Mesenchymal stem cell (in vitro differentiated cells and primary cell): ENCODE results near the gene RB1. TPM values are rescaled to one million over a fixed set of nuclear protein-coding genes. Genes with fewer than 3 reads are reported as not detected.

ENCODE experiments used
- DNase-seq: peaks from one replicate; pipeline ENCODE4 v3.0.0-alpha.2; 2013
- H2AFZ ChIP-seq: one replicate; pipeline ENCODE4 v1.6.1; 2013; ENCODE audit warnings: low read depth, mild to moderate bottlenecking, control low read depth, inconsistent platforms, low read length, moderate library complexity
- H2AK5ac ChIP-seq: 2 replicates; pipeline ENCODE4 v1.6.1; 2013; ENCODE audit warnings: low read length, moderate library complexity, mild to moderate bottlenecking, inconsistent platforms; ENCODE audit not compliant: severe bottlenecking
- H2BK120ac ChIP-seq: one replicate; pipeline ENCODE4 v1.6.1; 2013; ENCODE audit warnings: low read depth, mild to moderate bottlenecking, inconsistent platforms, low read length, moderate library complexity
- H2BK12ac ChIP-seq, 2 experiments: one replicate each; pipeline ENCODE4 v1.6.1; 2013; ENCODE audit warnings: inconsistent platforms in 2 of 2, low read length in 2 of 2, mild to moderate bottlenecking in 2 of 2, moderate library complexity in 2 of 2, control low read depth in 1 of 2
- H2BK15ac ChIP-seq: one replicate; pipeline ENCODE4 v1.6.1; 2013; ENCODE audit warnings: mild to moderate bottlenecking, low read depth, inconsistent platforms; ENCODE audit not compliant: poor library complexity, severe bottlenecking
- H2BK5ac ChIP-seq: 2 replicates; pipeline ENCODE4 v1.6.1; 2013; ENCODE audit warnings: low read depth, mild to moderate bottlenecking, low read length, control low read depth, inconsistent platforms; ENCODE audit not compliant: poor library complexity, severe bottlenecking
- H3K14ac ChIP-seq, 2 experiments: one replicate each; pipeline ENCODE4 v1.6.1; 2013; ENCODE audit warnings: inconsistent platforms in 2 of 2, low read length in 2 of 2, control low read depth in 1 of 2, mild to moderate bottlenecking in 1 of 2, moderate library complexity in 1 of 2
- H3K18ac ChIP-seq, 2 experiments: one replicate each; pipeline ENCODE4 v1.6.1; 2013; ENCODE audit warnings: inconsistent platforms in 2 of 2, low read length in 2 of 2, control low read depth in 1 of 2, low read depth in 1 of 2, mild to moderate bottlenecking in 1 of 2
- H3K23ac ChIP-seq, 2 experiments: one replicate each; pipeline ENCODE4 v1.6.1; 2013; ENCODE audit warnings: inconsistent platforms in 2 of 2, low read length in 2 of 2, mild to moderate bottlenecking in 2 of 2, moderate library complexity in 2 of 2, control low read depth in 1 of 2
- H3K27ac ChIP-seq: 2 replicates; pipeline ENCODE4 v1.5.1; 2013; ENCODE audit warnings: mild to moderate bottlenecking, moderate library complexity, low read length, control low read depth, inconsistent platforms; ENCODE audit not compliant: poor library complexity, severe bottlenecking
- H3K27me3 ChIP-seq, 2 experiments: 2 replicates each; pipeline versions ENCODE4 v1.6.1 to v1.7.0; 2013; ENCODE audit warnings: low read length in 2 of 2, mild to moderate bottlenecking in 2 of 2, moderate library complexity in 2 of 2, control low read depth in 1 of 2, inconsistent platforms in 1 of 2; ENCODE audit not compliant: control insufficient read depth in 1 of 2, insufficient read depth in 1 of 2
- H3K36me3 ChIP-seq, 2 experiments: 2 replicates each; pipeline versions ENCODE4 v1.6.1 to v1.7.0; 2013; ENCODE audit warnings: low read length in 2 of 2, control low read depth in 1 of 2, inconsistent platforms in 1 of 2, low read depth in 1 of 2, mild to moderate bottlenecking in 1 of 2; ENCODE audit not compliant: insufficient read depth in 2 of 2, control insufficient read depth in 1 of 2
- H3K4ac ChIP-seq, 2 experiments: one replicate each; pipeline ENCODE4 v1.6.1; 2013; ENCODE audit warnings: inconsistent platforms in 2 of 2, low read length in 2 of 2, mild to moderate bottlenecking in 2 of 2, moderate library complexity in 2 of 2, control low read depth in 1 of 2, low read depth in 1 of 2
- H3K4me1 ChIP-seq: 2 replicates; pipeline ENCODE4 v1.6.1; 2013; ENCODE audit warnings: low read depth, low read length, control low read depth; ENCODE audit not compliant: control insufficient read depth, insufficient read depth
- H3K4me2 ChIP-seq: 2 replicates; pipeline ENCODE4 v1.6.1; 2013; ENCODE audit warnings: low read length, mild to moderate bottlenecking, inconsistent platforms; ENCODE audit not compliant: poor library complexity, severe bottlenecking
- H3K4me3 ChIP-seq, 2 experiments: 2 replicates each; pipeline versions ENCODE4 v1.5.1 to v1.7.0; 2013; ENCODE audit warnings: low read length in 2 of 2, mild to moderate bottlenecking in 2 of 2, control low read depth in 1 of 2, low read depth in 1 of 2; ENCODE audit not compliant: insufficient read depth in 1 of 2
- H3K79me1 ChIP-seq: replicated peaks from 2 replicates; pipeline ENCODE4 v1.6.1; 2013; ENCODE audit warnings: mild to moderate bottlenecking, control low read depth, low read length, inconsistent platforms; ENCODE audit not compliant: poor library complexity, severe bottlenecking
- H3K9ac ChIP-seq: 2 replicates; pipeline ENCODE4 v1.7.0; 2013; ENCODE audit warnings: mild to moderate bottlenecking, low read length, moderate library complexity
- H3K9me3 ChIP-seq: 2 replicates; pipeline ENCODE4 v1.7.0; 2013; ENCODE audit warnings: mild to moderate bottlenecking, low read length; ENCODE audit not compliant: control insufficient read depth
- H4K8ac ChIP-seq: one replicate; pipeline ENCODE4 v1.6.1; 2013; ENCODE audit warnings: inconsistent platforms, mild to moderate bottlenecking, low read length, moderate library complexity
- H4K91ac ChIP-seq: one replicate; pipeline ENCODE4 v1.6.1; 2013; ENCODE audit warnings: mild to moderate bottlenecking, low read length, inconsistent platforms
- WGBS: methylation state at CpG from one replicate; pipeline ENCODE4 v1.1.7; 2013; ENCODE audit warnings: mixed read lengths; 5-methylcytosine and 5-hydroxymethylcytosine counted together
- polyA plus RNA-seq, 2 experiments: library from polyadenylated mRNA; stranded (reverse); fragments of 200-250 nt; gene quantifications; one replicate each; pipeline ENCODE4 v1.2.3, GENCODE V29; 2013

RB1 gene
- polyA plus RNA-seq (2013, experiment 1 of 2), result 23.0 TPM
- polyA plus RNA-seq (2013, experiment 2 of 2), result 23.7 TPM

DNA sequence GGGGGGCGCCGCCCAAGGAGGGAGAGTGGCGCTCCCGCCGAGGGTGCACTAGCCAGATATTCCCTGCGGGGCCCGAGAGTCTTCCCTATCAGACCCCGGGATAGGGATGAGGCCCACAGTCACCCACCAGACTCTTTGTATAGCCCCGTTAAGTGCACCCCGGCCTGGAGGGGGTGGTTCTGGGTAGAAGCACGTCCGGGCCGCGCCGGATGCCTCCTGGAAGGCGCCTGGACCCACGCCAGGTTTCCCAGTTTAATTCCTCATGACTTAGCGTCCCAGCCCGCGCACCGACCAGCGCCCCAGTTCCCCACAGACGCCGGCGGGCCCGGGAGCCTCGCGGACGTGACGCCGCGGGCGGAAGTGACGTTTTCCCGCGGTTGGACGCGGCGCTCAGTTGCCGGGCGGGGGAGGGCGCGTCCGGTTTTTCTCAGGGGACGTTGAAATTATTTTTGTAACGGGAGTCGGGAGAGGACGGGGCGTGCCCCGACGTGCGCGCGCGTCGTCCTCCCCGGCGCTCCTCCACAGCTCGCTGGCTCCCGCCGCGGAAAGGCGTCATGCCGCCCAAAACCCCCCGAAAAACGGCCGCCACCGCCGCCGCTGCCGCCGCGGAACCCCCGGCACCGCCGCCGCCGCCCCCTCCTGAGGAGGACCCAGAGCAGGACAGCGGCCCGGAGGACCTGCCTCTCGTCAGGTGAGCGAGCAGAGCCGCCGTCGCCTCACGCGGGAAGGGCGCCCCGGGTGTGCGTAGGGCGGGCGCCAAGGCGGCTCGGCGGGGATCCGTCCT, at the start of gene RB1:
TSS of gene RB1 (plus strand) at position 393 of the 784 bp plus-strand sequence. CDS start at position 555, 162 bp downstream.
- no peaks in the 10 kb centered on the region for H3K9me3 ChIP-seq
- peak within 1 kb of the TSS; percentile 98 for H4K8ac ChIP-seq
- peak within 1 kb of the TSS; percentile 96 to 97 for H3K4ac ChIP-seq
- H3K4me1 ChIP-seq, result peaks cover 3% of the 10 kb centered on the region
- H2AFZ ChIP-seq, result peak within 1 kb of the TSS; percentile 99
- H3K27ac ChIP-seq, result peak within 1 kb of the TSS; percentile 94
- H3K27me3 ChIP-seq, result no peaks in the 10 kb centered on the region
- H3K4me2 ChIP-seq, result peak within 1 kb of the TSS; percentile 91
- H2BK120ac ChIP-seq, result peak within 1 kb of the TSS; percentile 77
- peak within 1 kb of the TSS; percentile 88 for H2BK15ac ChIP-seq
- peaks cover 2 to 5% of the 10 kb centered on the region in 2 experiments for H3K36me3 ChIP-seq
- no peaks in the 10 kb centered on the region for H3K79me1 ChIP-seq
- H3K18ac ChIP-seq, result peak within 1 kb of the TSS; percentile 98 to 99
- peak within 1 kb of the TSS; percentile 93 to 98 for H3K23ac ChIP-seq
- no peak within 1 kb of the TSS for H2AK5ac ChIP-seq
- peak; percentile 94 for DNase-seq
- peak within 1 kb of the TSS; percentile 99 for H3K9ac ChIP-seq
- H3K4me3 ChIP-seq, result peak within 1 kb of the TSS; percentile 88 to 93
- peak within 1 kb of the TSS in 1 of 2 experiments; percentile 87 for H2BK12ac ChIP-seq
- H2BK5ac ChIP-seq, result peak within 1 kb of the TSS; percentile 87
- H3K14ac ChIP-seq, result peak within 1 kb of the TSS in 1 of 2 experiments; percentile 98
- WGBS, result under 1% methylated on average over 68 of the region's 96 CpGs
- H4K91ac ChIP-seq, result peak within 1 kb of the TSS; percentile 90

DNA sequence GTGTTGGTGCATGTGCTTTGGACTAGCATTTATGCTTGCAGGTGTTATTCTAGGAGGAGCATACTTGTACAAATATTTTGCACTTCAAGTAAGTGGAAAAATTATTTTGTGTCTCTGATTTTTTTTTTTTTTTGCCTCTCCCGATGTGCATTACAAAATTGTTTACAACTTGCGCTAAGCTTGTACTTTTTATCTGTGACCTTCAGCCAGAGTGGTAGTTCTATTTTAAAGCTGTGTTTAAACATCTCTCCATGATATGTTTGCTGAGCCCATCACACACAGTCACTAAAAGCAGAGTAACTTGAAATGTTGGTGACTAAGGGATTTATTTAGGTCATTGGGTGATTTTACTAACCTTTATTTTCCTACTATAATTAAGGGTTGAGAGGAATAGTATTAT, 49.7 kb upstream of the RB1 start:
- no CpG with 5 or more reads among the region's 2 CpGs for WGBS
- H3K23ac ChIP-seq, result no peak overlapping the region
- no peak overlapping the region for H3K14ac ChIP-seq
- no peak overlapping the region for H2AK5ac ChIP-seq
- peaks cover 10 to 61% of the 10 kb centered on the region in 2 experiments for H3K36me3 ChIP-seq
- no peaks in the 10 kb centered on the region for H3K9me3 ChIP-seq
- no peak overlapping the region for H3K18ac ChIP-seq
- no peaks in the 10 kb centered on the region for H3K4me1 ChIP-seq
- no peak overlapping the region for H2BK15ac ChIP-seq
- H3K4ac ChIP-seq, result no peak overlapping the region
- no peak overlapping the region for H2BK12ac ChIP-seq
- no peak overlapping the region for H3K9ac ChIP-seq
- no peak overlapping the region for H4K8ac ChIP-seq
- H3K27me3 ChIP-seq, result no peaks in the 10 kb centered on the region
- H3K79me1 ChIP-seq, result peaks cover 11% of the 10 kb centered on the region
- no peak overlapping the region for H3K4me3 ChIP-seq
- H4K91ac ChIP-seq, result no peak overlapping the region
- peak; percentile 33 for DNase-seq
- H2BK5ac ChIP-seq, result no peak overlapping the region
- no peak overlapping the region for H3K4me2 ChIP-seq
- H3K27ac ChIP-seq, result no peak overlapping the region
- H2AFZ ChIP-seq, result no peak overlapping the region
- H2BK120ac ChIP-seq, result no peak overlapping the region

DNA sequence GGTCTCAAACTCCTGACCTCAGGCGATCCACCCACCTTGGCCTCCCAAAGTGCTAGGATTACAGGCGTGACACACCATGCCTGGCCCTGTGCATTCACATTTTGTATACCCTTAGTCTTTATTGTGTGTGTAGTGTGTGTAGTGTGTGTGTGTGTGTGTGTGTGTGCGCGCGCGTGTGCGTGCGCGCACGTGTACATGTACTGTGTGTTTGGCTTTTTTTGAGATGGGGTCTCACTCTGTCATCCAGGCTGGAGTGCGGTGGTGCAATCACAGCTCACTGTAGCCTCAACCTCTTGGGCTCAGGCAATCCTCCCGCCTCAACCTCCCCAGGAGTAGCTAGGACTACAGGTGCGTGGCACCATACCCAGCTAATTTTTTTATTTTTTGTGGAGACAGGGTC, 48.5 kb upstream of the RB1 start:
- WGBS, result 92% methylated on average over 13 of the region's 13 CpGs

DNA sequence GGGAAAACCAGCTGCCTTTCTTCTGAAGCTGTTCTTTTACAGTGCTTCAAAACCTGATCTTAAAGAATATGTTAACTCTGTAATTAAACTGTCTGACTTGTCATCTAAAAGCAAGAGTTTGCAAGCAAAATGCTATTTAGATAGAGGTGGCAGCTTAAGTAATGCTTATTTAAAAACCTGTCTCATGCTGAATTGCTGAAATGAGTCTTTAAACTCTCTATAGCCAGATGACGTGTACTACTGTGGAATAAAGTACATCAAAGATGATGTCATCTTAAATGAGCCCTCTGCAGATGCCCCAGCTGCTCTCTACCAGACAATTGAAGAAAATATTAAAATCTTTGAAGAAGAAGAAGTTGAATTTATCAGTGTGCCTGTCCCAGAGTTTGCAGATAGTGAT, 47.6 kb upstream of the RB1 start:
- Histone ChIP-seq H3K4me2 (no peak overlapping the region), H2BK5ac (no peak overlapping the region), H3K4me3 (no peak overlapping the region), H3K36me3 (peaks cover 10 to 75% of the 10 kb centered on the region in 2 experiments), H3K79me1 (peaks cover 14% of the 10 kb centered on the region), H2BK12ac (no peak overlapping the region), H3K9me3 (no peaks in the 10 kb centered on the region), H2AK5ac (no peak overlapping the region), H3K4ac (no peak overlapping the region), H3K27me3 (no peaks in the 10 kb centered on the region), H2BK120ac (no peak overlapping the region), H4K91ac (no peak overlapping the region), H2AFZ (no peak overlapping the region), H2BK15ac (no peak overlapping the region), H3K14ac (no peak overlapping the region), H3K27ac (no peak overlapping the region), H3K23ac (no peak overlapping the region), H3K18ac (no peak overlapping the region), H4K8ac (no peak overlapping the region), H3K9ac (peak overlapping the region; percentile 22), H3K4me1 (no peaks in the 10 kb centered on the region)
- no CpG with 5 or more reads among the region's 1 CpG for WGBS
- no peak for DNase-seq

More for the DNA sequence above, 48.5 kb upstream of the RB1 start:
- Histone ChIP-seq H3K4me2 (no peak overlapping the region), H3K4me1 (no peaks in the 10 kb centered on the region), H4K91ac (no peak overlapping the region), H3K4me3 (no peak overlapping the region), H3K79me1 (peaks cover 11% of the 10 kb centered on the region), H3K36me3 (peaks cover 10 to 69% of the 10 kb centered on the region in 2 experiments), H2AFZ (no peak overlapping the region), H3K9me3 (no peaks in the 10 kb centered on the region), H3K9ac (no peak overlapping the region), H2BK5ac (no peak overlapping the region), H3K14ac (no peak overlapping the region), H4K8ac (no peak overlapping the region), H2BK15ac (no peak overlapping the region), H3K18ac (no peak overlapping the region), H3K4ac (no peak overlapping the region), H2BK12ac (no peak overlapping the region), H2AK5ac (no peak overlapping the region), H2BK120ac (no peak overlapping the region), H3K27ac (no peak overlapping the region), H3K23ac (no peak overlapping the region), H3K27me3 (no peaks in the 10 kb centered on the region)
- no peak for DNase-seq
